Central memory CD8-positive, alpha-beta T cell (primary cell): Measurements from ENCODE around the gene ATXN10.

Experiments
- ATAC-seq: fragments of 150-1000 bp; cut with Tn5 transposase; replicated peaks from 2 replicates; pipeline ENCODE4 v1.10.0; 2022; ENCODE audit warnings: mild to moderate bottlenecking, moderate FRiP score, moderate number of reproducible peaks; ENCODE audit not compliant: poor library complexity, severe bottlenecking; ENCODE audit errors: extremely low read depth
- DNase-seq, 2 donors: peaks; one replicate each; pipeline ENCODE4 v3.0.0; 2021; ENCODE audit warnings: low spot score in 2 of 2
- H3K27ac Mint-ChIP-seq: one replicate; pipeline ENCODE4 v1.8.0; 2022; ENCODE audit warnings: low read depth, mild to moderate bottlenecking, moderate library complexity, mixed read lengths
- H3K27me3 Mint-ChIP-seq: one replicate; pipeline ENCODE4 v1.8.0; 2022; ENCODE audit warnings: mixed read lengths
- H3K36me3 Mint-ChIP-seq: one replicate; pipeline ENCODE4 v1.8.0; 2022; ENCODE audit warnings: mild to moderate bottlenecking, moderate library complexity, mixed read lengths; ENCODE audit not compliant: insufficient read depth
- H3K4me1 Mint-ChIP-seq: one replicate; pipeline ENCODE4 v1.8.0; 2022; ENCODE audit warnings: mixed read lengths
- H3K4me3 Mint-ChIP-seq: one replicate; pipeline ENCODE4 v1.8.0; 2022; ENCODE audit warnings: mild to moderate bottlenecking, moderate library complexity, mixed read lengths
- H3K9me3 Mint-ChIP-seq: one replicate; pipeline ENCODE4 v1.8.0; 2022; ENCODE audit warnings: mixed read lengths

Gene ATXN10

DNA sequence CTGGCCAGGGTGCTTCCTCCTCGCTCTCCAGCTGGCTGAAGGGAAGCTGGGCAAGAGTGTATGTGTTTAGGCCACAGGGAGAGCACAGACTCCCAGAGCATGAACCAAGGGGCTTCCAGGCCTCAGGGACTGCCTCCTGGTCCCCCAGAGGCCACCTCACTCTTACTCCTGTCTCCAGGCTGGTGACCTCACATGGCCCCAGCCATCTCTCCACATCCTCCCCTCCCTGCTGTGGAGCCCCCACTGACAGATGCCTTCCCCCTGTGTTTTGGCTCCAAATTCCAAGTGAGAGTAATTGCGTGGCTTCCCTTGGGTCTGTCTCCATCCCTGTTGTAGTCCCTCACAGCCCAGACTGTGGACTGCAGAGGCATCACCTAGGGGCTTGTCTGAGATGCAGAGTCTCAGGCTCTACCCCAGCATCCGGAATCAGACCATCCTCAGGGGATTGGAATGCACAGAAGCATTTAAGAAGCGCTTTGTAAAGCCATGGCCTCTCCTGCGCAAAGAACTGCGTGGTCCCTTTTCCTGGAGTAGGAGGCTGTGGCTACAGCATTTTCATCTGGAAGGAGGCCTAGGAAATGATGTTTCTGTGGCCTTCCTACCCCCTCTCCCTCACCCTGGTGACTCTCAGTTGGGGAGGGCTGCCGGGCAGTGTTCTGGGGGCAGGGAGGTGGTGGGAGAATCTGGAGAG lies 91.1 kb downstream of the ATXN10 start:
- no peak for ATAC-seq
- H3K4me1 Mint-ChIP-seq = peaks cover 31% of the 10 kb centered on the region
- no peaks in the 10 kb centered on the region for H3K27me3 Mint-ChIP-seq
- H3K4me3 Mint-ChIP-seq = no peak overlapping the region
- no peak for DNase-seq
- no peaks in the 10 kb centered on the region for H3K9me3 Mint-ChIP-seq
- no peaks in the 10 kb centered on the region for H3K36me3 Mint-ChIP-seq
- no peak overlapping the region for H3K27ac Mint-ChIP-seq

DNA sequence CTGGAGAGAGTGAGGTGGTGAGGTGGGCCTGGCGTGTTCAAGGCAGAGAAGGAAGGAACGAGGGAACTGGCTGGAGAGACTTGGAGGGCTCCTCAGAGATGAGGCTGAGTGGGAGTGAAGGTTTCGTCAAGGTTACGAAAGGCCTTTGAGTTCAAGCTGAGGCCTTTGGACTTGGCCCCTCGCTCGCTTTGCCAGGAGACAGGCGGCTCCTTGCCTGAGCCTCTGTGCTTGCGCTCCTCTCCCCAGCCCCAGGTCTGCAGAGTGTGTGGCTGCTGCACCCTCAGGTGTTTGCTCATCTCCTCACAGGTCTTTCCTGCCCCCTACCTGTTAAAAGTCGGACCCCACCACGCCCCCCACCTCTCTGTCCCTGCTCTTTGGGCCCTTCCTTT lies 91.6 kb downstream of the ATXN10 start:
- H3K27me3 Mint-ChIP-seq = no peaks in the 10 kb centered on the region
- H3K4me1 Mint-ChIP-seq = peaks cover 37% of the 10 kb centered on the region
- DNase-seq = no peak
- H3K9me3 Mint-ChIP-seq = no peaks in the 10 kb centered on the region
- H3K27ac Mint-ChIP-seq = no peak overlapping the region
- ATAC-seq = no peak
- H3K36me3 Mint-ChIP-seq = peaks cover under 1% of the 10 kb centered on the region
- H3K4me3 Mint-ChIP-seq = no peak overlapping the region

DNA sequence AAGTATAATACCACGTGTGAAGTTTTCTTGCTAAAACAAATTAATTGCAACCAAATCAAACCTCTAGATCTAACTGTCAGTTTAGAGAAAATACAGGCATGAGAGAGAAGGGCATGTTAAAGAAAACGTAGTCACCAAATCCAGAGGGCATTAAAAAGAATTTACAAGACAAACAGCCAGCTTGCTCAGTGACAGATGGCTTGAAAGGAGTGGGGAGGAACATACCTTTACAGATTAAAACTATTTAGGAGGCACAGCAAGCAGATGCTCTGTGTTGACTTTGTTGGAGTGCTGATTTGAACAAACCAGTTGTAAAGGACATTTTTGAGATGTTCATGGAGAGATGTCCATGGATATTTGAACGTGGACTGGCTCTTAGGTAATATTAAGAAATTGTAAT lies 96.9 kb downstream of the ATXN10 start:
- Mint-ChIP-seq H3K4me3 (no peak overlapping the region), H3K27me3 (no peaks in the 10 kb centered on the region), H3K4me1 (peaks cover 38% of the 10 kb centered on the region), H3K36me3 (peaks cover 6% of the 10 kb centered on the region), H3K27ac (peak overlapping the region; percentile 10), H3K9me3 (no peaks in the 10 kb centered on the region)
- ATAC-seq (no peak), DNase-seq (no peak)

DNA sequence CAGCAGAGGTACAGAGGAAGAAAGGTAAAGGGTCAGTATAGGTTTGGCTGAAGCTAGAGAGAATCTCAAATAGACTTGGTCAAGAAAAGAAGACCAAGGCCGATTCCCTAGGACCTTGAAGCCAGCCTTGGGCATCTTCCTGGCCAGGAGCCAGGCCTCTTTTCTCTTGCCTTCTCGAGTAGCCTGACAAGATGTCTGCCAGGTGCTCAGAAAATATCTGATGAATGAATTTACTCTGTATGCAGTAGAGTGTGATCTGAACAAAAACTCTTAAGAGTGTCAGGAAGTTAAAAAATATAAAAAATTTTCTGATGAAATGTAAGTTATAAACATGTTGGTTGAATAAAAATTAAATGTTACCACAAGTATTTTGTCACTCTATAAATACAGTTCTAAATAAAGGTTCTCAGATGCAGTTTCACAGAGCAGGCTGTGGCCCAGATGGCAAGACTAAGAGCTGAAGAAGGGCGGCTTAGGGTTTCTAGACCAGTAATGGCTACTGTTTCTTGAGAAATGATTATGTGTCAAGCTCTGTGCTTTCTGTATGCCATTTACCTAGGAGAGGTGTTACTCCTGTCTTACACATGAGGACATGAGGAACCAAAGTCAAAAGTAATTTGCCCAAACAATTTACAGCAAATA lies 98.1 kb downstream of the ATXN10 start:
- no peak for DNase-seq
- H3K36me3 Mint-ChIP-seq = peaks cover 6% of the 10 kb centered on the region
- ATAC-seq = no peak
- peaks cover 28% of the 10 kb centered on the region for H3K4me1 Mint-ChIP-seq
- H3K9me3 Mint-ChIP-seq = no peaks in the 10 kb centered on the region
- no peaks in the 10 kb centered on the region for H3K27me3 Mint-ChIP-seq
- H3K27ac Mint-ChIP-seq = peak overlapping the region; percentile 4
- H3K4me3 Mint-ChIP-seq = no peak overlapping the region

DNA sequence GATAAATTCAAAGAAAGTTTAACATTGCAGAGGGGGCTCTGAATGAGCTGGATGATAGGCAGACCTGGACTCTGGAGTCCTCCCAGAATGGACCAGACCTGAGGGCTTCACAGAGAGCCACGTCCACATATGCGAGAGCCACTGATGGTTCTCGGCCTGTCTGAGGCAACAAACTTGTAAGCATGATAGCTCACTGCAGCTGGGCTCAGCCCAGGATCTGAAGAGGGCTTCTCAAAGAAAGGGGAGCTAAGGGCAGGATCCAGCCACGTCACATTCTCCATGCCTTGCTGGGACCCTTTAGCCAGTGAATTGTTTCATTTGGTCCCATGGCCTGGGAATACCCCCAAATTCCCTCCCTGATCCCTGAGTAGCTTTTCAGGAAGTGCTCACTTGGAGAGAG lies 98.9 kb downstream of the ATXN10 start:
- no peak for ATAC-seq
- Mint-ChIP-seq H3K27me3 (no peaks in the 10 kb centered on the region), H3K27ac (no peak overlapping the region), H3K36me3 (peaks cover 6% of the 10 kb centered on the region), H3K4me1 (peaks cover 28% of the 10 kb centered on the region), H3K4me3 (no peak overlapping the region), H3K9me3 (no peaks in the 10 kb centered on the region)
- no peak for DNase-seq

DNA sequence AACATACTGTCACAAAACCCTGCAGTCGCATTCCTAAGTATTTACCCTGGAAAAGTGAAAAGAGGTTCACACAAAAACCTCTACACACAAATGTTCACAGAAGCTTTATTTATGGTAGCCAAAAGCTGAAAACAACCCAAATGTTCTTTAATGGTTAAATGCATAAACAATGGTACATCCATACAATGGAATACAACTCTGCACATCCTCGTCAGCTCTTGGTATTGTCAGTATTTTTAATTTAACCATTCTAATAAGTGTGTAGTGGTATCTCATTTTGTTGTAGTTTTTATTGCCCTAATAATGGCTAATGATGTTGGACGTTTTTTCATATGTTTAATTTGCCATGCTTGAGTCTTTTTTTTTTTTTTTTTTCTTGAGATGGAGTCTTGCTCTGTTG lies 99.4 kb downstream of the ATXN10 start:
- Mint-ChIP-seq H3K9me3 (no peaks in the 10 kb centered on the region), H3K4me3 (no peak overlapping the region), H3K4me1 (peaks cover 33% of the 10 kb centered on the region), H3K27me3 (no peaks in the 10 kb centered on the region), H3K27ac (no peak overlapping the region), H3K36me3 (peaks cover 6% of the 10 kb centered on the region)
- ATAC-seq (no peak), DNase-seq (no peak)

DNA sequence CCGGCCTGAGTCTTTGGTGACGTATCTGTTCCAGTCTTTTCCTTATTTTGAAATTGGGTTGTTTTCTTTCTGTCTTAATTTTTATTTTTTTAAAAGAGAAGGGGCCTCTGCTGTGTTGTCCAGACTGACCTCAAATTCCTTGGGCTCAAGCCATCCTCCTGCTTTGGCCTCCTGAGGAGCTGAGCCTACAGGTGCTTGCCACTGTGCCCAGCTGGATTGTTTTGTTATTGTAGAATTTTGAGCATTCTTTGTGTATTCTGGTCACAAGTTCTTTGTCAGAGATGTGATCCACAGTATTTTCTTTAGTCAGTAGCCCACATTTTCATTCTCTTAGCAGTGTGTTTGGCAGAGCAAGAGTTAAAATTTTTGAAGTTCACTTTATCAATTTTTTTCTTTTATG lies 100.1 kb downstream of the ATXN10 start:
- DNase-seq (no peak), ATAC-seq (no peak)
- Mint-ChIP-seq H3K27ac (no peak overlapping the region), H3K4me3 (no peak overlapping the region), H3K9me3 (no peaks in the 10 kb centered on the region), H3K4me1 (peaks cover 33% of the 10 kb centered on the region), H3K27me3 (no peaks in the 10 kb centered on the region), H3K36me3 (peaks cover 8% of the 10 kb centered on the region)

DNA sequence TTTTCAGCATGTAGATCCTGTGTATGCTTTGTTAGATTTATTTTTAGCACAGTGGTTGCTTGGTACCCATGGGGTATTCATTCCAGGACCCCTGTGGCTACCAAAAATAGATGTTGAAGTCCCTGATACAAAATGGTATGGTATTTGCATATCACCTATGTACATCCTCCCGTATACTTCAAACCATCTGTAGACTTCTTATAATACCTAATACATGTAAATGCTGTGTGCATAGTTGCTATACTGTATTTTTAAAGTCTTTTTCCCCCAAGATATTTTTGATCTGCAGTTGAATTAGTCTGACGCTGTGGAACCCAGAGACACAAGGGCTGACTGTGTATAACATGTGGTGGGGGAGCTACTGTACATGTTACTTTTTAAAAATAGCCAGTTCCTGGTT lies 101.1 kb downstream of the ATXN10 start:
- Mint-ChIP-seq H3K4me3 (no peak overlapping the region), H3K9me3 (no peaks in the 10 kb centered on the region), H3K36me3 (peaks cover 8% of the 10 kb centered on the region), H3K4me1 (peaks cover 25% of the 10 kb centered on the region), H3K27me3 (no peaks in the 10 kb centered on the region), H3K27ac (no peak overlapping the region)
- ATAC-seq (no peak), DNase-seq (no peak)

DNA sequence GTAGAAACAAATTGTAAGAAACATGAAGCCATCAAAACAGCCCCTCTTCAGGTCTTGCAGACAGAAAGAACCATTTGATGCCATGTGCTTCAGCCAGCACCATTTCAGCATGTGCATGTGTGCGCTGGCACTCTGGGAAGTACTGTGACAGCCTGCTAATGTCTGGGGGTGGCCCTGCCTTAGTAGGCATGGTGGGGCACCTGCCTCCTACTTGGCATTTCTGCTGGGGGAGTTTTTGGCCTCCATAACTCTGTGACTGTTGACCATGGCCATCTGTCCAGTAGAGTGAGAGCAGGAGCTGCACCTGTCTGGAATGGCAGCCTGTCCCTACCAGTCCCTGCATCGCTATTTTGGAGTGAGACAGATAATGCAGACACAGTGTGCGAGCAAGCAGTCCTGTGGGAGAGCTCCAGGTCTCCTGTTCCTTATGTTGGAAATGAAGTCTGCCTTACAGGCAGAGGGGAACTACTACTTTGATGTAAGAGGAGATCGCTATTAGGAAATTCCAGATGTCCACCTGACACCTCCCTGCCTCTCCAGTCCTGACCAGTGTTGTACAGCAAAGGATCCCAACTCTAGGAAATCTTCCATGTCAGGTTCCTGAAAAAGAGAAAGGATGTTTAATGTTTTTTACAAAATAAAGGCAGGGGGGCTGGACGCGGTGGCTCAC lies 102.5 kb downstream of the ATXN10 start:
- Mint-ChIP-seq H3K27me3 (no peaks in the 10 kb centered on the region), H3K27ac (peak overlapping the region; percentile 70), H3K4me3 (no peak overlapping the region), H3K9me3 (no peaks in the 10 kb centered on the region), H3K4me1 (peaks cover 19% of the 10 kb centered on the region), H3K36me3 (peaks cover 7% of the 10 kb centered on the region)
- no peak for DNase-seq
- no peak for ATAC-seq

DNA sequence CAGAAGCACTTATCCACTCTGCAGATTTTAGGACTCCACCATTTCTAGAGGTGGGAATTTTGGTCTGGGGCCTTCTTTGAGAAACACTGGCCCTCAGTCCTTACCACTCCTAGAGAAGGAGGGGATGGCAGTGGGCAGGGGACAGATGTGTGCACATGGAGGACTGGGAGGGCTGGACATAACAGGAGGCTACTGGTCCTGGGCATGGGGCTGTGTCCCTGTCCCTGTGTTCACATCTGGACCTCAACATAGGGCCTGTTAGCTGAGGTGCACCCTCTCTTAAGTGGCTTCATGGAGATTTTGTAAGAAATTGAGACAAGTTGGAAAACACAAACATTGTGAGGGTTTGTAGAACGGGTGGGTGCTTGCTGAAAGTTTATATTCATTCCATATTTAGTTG lies 103.4 kb downstream of the ATXN10 start:
- ATAC-seq (no peak), DNase-seq (no peak)
- Mint-ChIP-seq H3K4me1 (peaks cover 19% of the 10 kb centered on the region), H3K9me3 (no peaks in the 10 kb centered on the region), H3K36me3 (peaks cover 7% of the 10 kb centered on the region), H3K27me3 (no peaks in the 10 kb centered on the region), H3K27ac (no peak overlapping the region), H3K4me3 (no peak overlapping the region)

DNA sequence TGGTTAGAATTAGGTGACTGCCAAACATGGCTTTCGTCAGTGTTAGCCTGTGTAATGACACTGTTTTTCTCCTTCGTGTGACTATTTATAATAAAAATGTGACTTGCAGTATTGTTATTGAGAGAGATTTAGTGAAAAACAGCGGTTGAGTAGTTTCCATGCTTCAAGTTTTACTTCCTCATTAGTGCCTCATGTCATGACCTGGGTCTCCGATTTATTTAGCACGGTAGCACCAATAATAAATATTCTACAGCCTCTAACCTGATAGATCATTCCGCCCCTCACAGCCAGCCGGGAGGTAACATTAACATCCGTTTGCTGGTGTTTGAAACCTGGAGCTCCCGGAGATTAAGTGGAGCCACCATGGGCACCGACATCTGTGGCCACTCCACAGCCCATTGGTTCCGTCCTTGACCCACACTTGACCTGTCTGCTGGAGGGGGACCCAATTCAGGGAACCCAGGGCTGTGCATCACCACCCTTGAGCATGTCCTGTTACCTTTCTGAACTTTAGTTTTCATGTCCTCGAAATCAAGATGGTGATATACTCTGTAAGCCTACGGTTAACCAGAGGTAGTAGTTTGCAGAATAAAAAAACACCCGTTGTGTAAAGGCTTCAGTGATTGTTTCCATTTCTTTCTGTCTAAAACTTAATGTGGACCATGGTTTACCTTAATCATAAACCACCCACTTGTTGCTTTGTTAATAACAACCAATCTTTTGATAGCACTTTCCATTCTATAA lies 104.1 kb downstream of the ATXN10 start:
- ATAC-seq (no peak), DNase-seq (no peak)
- no peaks in the 10 kb centered on the region for H3K27me3 Mint-ChIP-seq
- peaks cover 19% of the 10 kb centered on the region for H3K4me1 Mint-ChIP-seq
- H3K27ac Mint-ChIP-seq = no peak overlapping the region
- peaks cover 7% of the 10 kb centered on the region for H3K36me3 Mint-ChIP-seq
- no peaks in the 10 kb centered on the region for H3K9me3 Mint-ChIP-seq
- H3K4me3 Mint-ChIP-seq = no peak overlapping the region

DNA sequence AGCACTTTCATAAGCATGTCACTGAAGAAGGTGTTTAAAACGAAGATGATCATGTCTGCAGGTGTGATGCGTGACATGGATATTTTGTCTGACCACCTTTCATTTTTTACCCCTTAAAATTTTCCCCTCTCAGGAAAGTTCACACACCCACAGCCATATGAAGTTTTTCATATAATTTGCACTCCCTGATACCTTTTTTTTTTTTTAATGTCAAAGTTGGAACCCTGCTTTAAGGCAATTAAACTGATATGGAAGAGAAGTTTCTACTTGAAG lies 104.6 kb downstream of the ATXN10 start:
- Mint-ChIP-seq H3K9me3 (no peaks in the 10 kb centered on the region), H3K27me3 (no peaks in the 10 kb centered on the region), H3K4me3 (no peak overlapping the region), H3K4me1 (peaks cover 19% of the 10 kb centered on the region), H3K36me3 (peaks cover 7% of the 10 kb centered on the region), H3K27ac (no peak overlapping the region)
- ATAC-seq (no peak), DNase-seq (no peak)
